BLaER1 treated with 17β-estradiol and CSF1 and Interleukin-3, amounts not matched to agents 10 nM and 100 nM (cell line): ENCODE data around the gene ENDOV.
"Not testable (repeated sequence)": the region's sequence is repeated elsewhere in the genome, so short reads cannot be mapped to it uniquely, and the experiment has no call there.

Experiments
- H3K27ac ChIP-seq, 11 experiments: shearing (Covaris generic); formaldehyde crosslinking; 2 replicates each; pipeline ENCODE4 v1.8.1; 2022
- H3K27me3 ChIP-seq, 11 experiments: shearing (Covaris generic); formaldehyde crosslinking; 2 replicates each; pipeline ENCODE4 v1.8.1; 2022
- H3K36me3 ChIP-seq, 11 experiments: shearing (Covaris generic); formaldehyde crosslinking; 2 replicates each; pipeline ENCODE4 v1.8.1; 2022
- H3K4me1 ChIP-seq, 10 experiments: shearing (Covaris generic); formaldehyde crosslinking; 2 replicates each; pipeline ENCODE4 v1.8.1; 2022
- H3K4me2 ChIP-seq, 11 experiments: shearing (Covaris generic); formaldehyde crosslinking; 2 replicates each; pipeline ENCODE4 v1.8.1; 2022
- H3K4me3 ChIP-seq, 10 experiments: shearing (Covaris generic); formaldehyde crosslinking; 2 replicates each; pipeline ENCODE4 v1.8.1; 2022
- H3K9ac ChIP-seq, 11 experiments: shearing (Covaris generic); formaldehyde crosslinking; 2 replicates each; pipeline ENCODE4 v1.8.1; 2022
- H3K9me3 ChIP-seq, 11 experiments: shearing (Covaris generic); formaldehyde crosslinking; replicated peaks in 1 of 11; 2 replicates each; pipeline ENCODE4 v1.8.1; 2022
- H4K20me1 ChIP-seq, 11 experiments: shearing (Covaris generic); formaldehyde crosslinking; 2 replicates each; pipeline ENCODE4 v1.8.1; 2022
- Cebpa-rat ChIP-seq, 11 experiments: shearing (Covaris generic); IDR thresholded peaks; 2 replicates each; pipeline ENCODE4 v1.8.1; 2022

ENDOV gene

GRCh38 chr17:80393961-80394360 lies 21.0 kb upstream of the ENDOV start:
- Histone ChIP-seq H3K4me3 (no peak overlapping the region), H4K20me1 (peaks cover 0 to 24% (median 0%) of the 10 kb centered on the region in 11 experiments; a peak in 4 of 22 replicates), H3K27ac (no peak overlapping the region), H3K9ac (peak overlapping the region in 1 of 11 experiments; percentile 7; a peak in 2 of 22 replicates), H3K27me3 (no peaks in the 10 kb centered on the region), H3K4me2 (no peak overlapping the region), H3K9me3 (no peaks in the 10 kb centered on the region), H3K36me3 (peaks cover 59 to 73% (median 67%) of the 10 kb centered on the region in 11 experiments), H3K4me1 (peaks cover 13 to 36% (median 20%) of the 10 kb centered on the region in 10 experiments; a peak in 19 of 20 replicates)
- TF ChIP-seq Cebpa-rat (IDR thresholded peaks at IDR 0.05), result no peak

DNA sequence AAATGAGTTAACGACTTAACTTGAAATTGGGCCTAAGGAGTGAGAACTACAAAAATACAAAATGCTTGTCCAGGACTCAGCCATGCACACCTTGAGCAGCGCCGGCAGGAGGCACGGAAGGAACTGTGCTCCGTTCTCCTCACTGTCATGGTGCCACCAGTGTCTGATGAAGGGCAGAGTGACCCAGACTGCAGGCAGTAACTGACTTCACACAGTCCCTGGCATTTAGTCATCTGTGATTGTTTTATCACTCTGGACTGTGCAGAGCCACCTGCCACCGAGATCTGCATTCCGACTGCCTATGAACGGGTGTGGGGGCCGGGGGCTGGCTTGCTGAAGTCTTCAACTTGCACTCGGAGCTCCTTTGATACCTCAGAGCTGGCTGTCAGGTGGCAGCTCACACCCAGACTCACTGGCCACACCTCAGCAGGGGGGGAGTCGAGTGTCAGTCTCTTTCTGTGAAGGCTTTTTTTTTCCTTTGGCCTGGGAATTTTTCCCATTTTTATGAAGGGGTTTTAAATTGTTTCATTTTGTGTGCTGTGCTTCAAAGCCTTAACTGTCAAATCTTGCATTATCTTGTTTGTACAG lies 20.2 kb upstream of the ENDOV start:
- no peak overlapping the region for H3K4me2 ChIP-seq
- no peak overlapping the region for H3K27ac ChIP-seq
- H3K9me3 ChIP-seq, result no peaks in the 10 kb centered on the region
- no peak overlapping the region for H3K4me3 ChIP-seq
- H4K20me1 ChIP-seq, result peaks cover 0 to 18% (median 0%) of the 10 kb centered on the region in 11 experiments; a peak in 4 of 22 replicates
- H3K4me1 ChIP-seq, result peaks cover 19 to 44% (median 27%) of the 10 kb centered on the region in 10 experiments; a peak in 19 of 20 replicates
- H3K27me3 ChIP-seq, result no peaks in the 10 kb centered on the region
- peaks cover 51 to 65% (median 60%) of the 10 kb centered on the region in 11 experiments for H3K36me3 ChIP-seq
- no peak overlapping the region for H3K9ac ChIP-seq
- TF ChIP-seq Cebpa-rat (IDR thresholded peaks at IDR 0.05), result no peak

GRCh38 chr17:80395402-80396151 lies 19.4 kb upstream of the ENDOV start:
- H3K27me3 ChIP-seq, result no peaks in the 10 kb centered on the region
- no peak overlapping the region for H3K27ac ChIP-seq
- H3K9me3 ChIP-seq, result peaks cover 0 to 6% (median 0%) of the 10 kb centered on the region in 11 experiments; a peak in 3 of 22 replicates
- H3K36me3 ChIP-seq, result peaks cover 42 to 57% (median 51%) of the 10 kb centered on the region in 11 experiments
- H3K4me2 ChIP-seq, result 0 out of 22 replicates have a peak overlapping the region, but pooled peaks of 1 of the 11 experiments have one; percentile 19
- TF ChIP-seq Cebpa-rat (IDR thresholded peaks at IDR 0.05), result no peak
- H3K9ac ChIP-seq, result no peak overlapping the region
- H3K4me1 ChIP-seq, result peaks cover 21 to 52% (median 36%) of the 10 kb centered on the region in 10 experiments; a peak in 19 of 20 replicates
- H4K20me1 ChIP-seq, result peaks cover 0 to 12% (median 0%) of the 10 kb centered on the region in 11 experiments; a peak in 3 of 22 replicates
- H3K4me3 ChIP-seq, result no peak overlapping the region

GRCh38 chr17:80396157-80397033 lies 18.6 kb upstream of the ENDOV start:
- peaks cover 21 to 55% (median 38%) of the 10 kb centered on the region in 10 experiments; a peak in 19 of 20 replicates for H3K4me1 ChIP-seq
- H3K36me3 ChIP-seq, result peaks cover 34 to 49% (median 43%) of the 10 kb centered on the region in 11 experiments
- peaks cover 0 to 15% (median 0%) of the 10 kb centered on the region in 11 experiments; a peak in 4 of 22 replicates for H3K9me3 ChIP-seq
- no peak overlapping the region for H3K4me3 ChIP-seq
- H3K27me3 ChIP-seq, result no peaks in the 10 kb centered on the region
- H4K20me1 ChIP-seq, result peaks cover 0 to 12% (median 0%) of the 10 kb centered on the region in 11 experiments; a peak in 3 of 22 replicates
- no peak for TF ChIP-seq Cebpa-rat (IDR thresholded peaks at IDR 0.05)
- no peak overlapping the region for H3K27ac ChIP-seq
- H3K9ac ChIP-seq, result no peak overlapping the region
- 0 out of 22 replicates have a peak overlapping the region, but pooled peaks of 1 of the 11 experiments have one; percentile 3 for H3K4me2 ChIP-seq

DNA sequence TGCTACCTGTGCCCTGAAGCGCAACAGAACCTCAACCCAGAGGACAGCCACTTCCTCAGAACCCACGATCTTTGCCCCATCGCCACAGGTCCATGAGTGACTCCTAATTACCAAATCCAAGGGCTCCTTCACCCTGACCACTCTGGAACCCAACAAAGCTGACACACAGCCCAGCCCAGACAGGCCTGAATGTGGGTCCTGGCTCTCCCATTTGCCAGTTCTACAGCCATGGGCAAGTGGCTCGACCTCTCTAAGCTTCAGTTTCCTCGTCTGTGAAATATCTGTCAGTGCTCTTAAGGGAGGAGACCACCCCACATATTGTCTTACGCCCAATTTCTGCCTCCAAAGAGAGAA lies 18.0 kb upstream of the ENDOV start:
- Histone ChIP-seq H3K4me2 (0 out of 22 replicates have a peak overlapping the region, but pooled peaks of 1 of the 11 experiments have one; percentile 3), H3K36me3 (peaks cover 28 to 43% (median 37%) of the 10 kb centered on the region in 11 experiments), H3K27ac (no peak overlapping the region), H3K4me1 (peaks cover 21 to 55% (median 38%) of the 10 kb centered on the region in 10 experiments; a peak in 19 of 20 replicates), H3K9ac (no peak overlapping the region), H3K4me3 (no peak overlapping the region), H4K20me1 (peaks cover 0 to 12% (median 0%) of the 10 kb centered on the region in 11 experiments; a peak in 2 of 22 replicates), H3K9me3 (peaks cover 0 to 21% (median 2%) of the 10 kb centered on the region in 11 experiments; a peak in 8 of 22 replicates), H3K27me3 (no peaks in the 10 kb centered on the region)
- TF ChIP-seq Cebpa-rat (IDR thresholded peaks at IDR 0.05), result no peak

- peaks cover 21 to 55% (median 38%) of the 10 kb centered on the region in 10 experiments; a peak in 19 of 20 replicates for H3K4me1 ChIP-seq
- peak overlapping the region in 3 of 11 experiments; percentile 26 to 60 (median 34); a peak in 4 of 22 replicates for H3K27ac ChIP-seq
- H3K9ac ChIP-seq, result no peak overlapping the region
- peaks cover 0 to 12% (median 0%) of the 10 kb centered on the region in 11 experiments; a peak in 2 of 22 replicates for H4K20me1 ChIP-seq
- H3K4me2 ChIP-seq, result peak overlapping the region; percentile 30 to 59 (median 50); a peak in 18 of 22 replicates
- H3K36me3 ChIP-seq, result peaks cover 23 to 36% (median 31%) of the 10 kb centered on the region in 11 experiments
- H3K9me3 ChIP-seq, result peaks cover 0 to 27% (median 5%) of the 10 kb centered on the region in 11 experiments; a peak in 8 of 22 replicates
- TF ChIP-seq Cebpa-rat (IDR thresholded peaks at IDR 0.05), result no peak
- H3K27me3 ChIP-seq, result no peaks in the 10 kb centered on the region
- no peak overlapping the region for H3K4me3 ChIP-seq
Observed at GRCh38 chr17:80397686-80398085, 17.3 kb upstream of the ENDOV start.

GRCh38 chr17:80401086-80401485 lies 13.9 kb upstream of the ENDOV start:
- not testable (repeated sequence) for H3K4me3 ChIP-seq, H3K36me3 ChIP-seq, H4K20me1 ChIP-seq, H3K27me3 ChIP-seq, H3K9ac ChIP-seq
- H3K27ac ChIP-seq, result peak overlapping the region in 1 of 11 experiments; percentile 76; a peak in 1 of 22 replicates
- peaks cover 0 to 27% (median 5%) of the 10 kb centered on the region in 11 experiments; a peak in 8 of 22 replicates for H3K9me3 ChIP-seq
- peak overlapping the region in 4 of 11 experiments; percentile 53 to 73 (median 72); a peak in 5 of 22 replicates for H3K4me2 ChIP-seq
- peaks cover 21 to 39% (median 32%) of the 10 kb centered on the region in 10 experiments; a peak in 19 of 20 replicates for H3K4me1 ChIP-seq

DNA sequence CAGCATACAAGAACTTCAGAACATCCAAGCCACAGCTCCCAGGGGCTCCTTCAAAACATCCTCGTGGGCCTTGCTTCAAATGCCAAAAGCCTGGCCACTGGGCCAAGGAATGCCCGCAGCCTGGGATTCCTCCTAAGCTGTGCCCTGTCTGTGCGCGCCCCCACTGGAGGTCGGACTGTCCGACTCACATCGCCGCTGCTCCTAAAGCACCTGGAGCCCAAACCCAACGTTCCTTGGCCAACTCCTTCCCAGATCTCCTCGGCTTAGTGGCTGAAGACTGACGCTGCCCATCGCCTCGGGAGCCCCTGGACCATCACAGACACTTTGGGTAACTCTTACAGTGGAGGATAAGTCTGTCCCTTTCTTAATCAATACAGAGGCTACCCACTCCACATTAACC lies 12.9 kb upstream of the ENDOV start:
- H3K27me3 ChIP-seq, H4K20me1 ChIP-seq, H3K9ac ChIP-seq, H3K4me3 ChIP-seq, H3K4me2 ChIP-seq, H3K36me3 ChIP-seq, H3K27ac ChIP-seq: not testable (repeated sequence)
- peaks cover 21 to 34% (median 30%) of the 10 kb centered on the region in 10 experiments; a peak in 19 of 20 replicates for H3K4me1 ChIP-seq
- H3K9me3 ChIP-seq, result peaks cover 0 to 27% (median 5%) of the 10 kb centered on the region in 11 experiments; a peak in 8 of 22 replicates
